Loucy (cell line): ENCODE data around the gene CTIF.

Source experiments
- H2AFZ ChIP-seq: fragments of 200-600 bp; sonication (generic); 2 replicates; pipeline ENCODE4 v1.6.0; 2016; ENCODE audit warnings: antibody characterized with exemption, mild to moderate bottlenecking, low read length, moderate library complexity
- H3F3A ChIP-seq: fragments of 200-600 bp; 2 replicates; pipeline ENCODE4 v1.6.0; 2016; ENCODE audit warnings: antibody characterized with exemption, low read depth, mild to moderate bottlenecking
- H3K27me3 ChIP-seq: fragments of 200-600 bp; sonication (generic); 2 replicates; pipeline ENCODE4 v1.6.1; 2014; ENCODE audit warnings: low read length, mild to moderate bottlenecking; ENCODE audit not compliant: insufficient read depth, poor library complexity, severe bottlenecking
- H3K36me3 ChIP-seq: fragments of 200-600 bp; sonication (generic); 2 replicates; pipeline ENCODE4 v1.6.1; 2016; ENCODE audit warnings: low read length; ENCODE audit not compliant: insufficient read depth
- H3K4me1 ChIP-seq: fragments of 200-600 bp; sonication (generic); 2 replicates; pipeline ENCODE4 v1.5.1; 2014; ENCODE audit warnings: low read length, mild to moderate bottlenecking; ENCODE audit not compliant: insufficient read depth, poor library complexity, severe bottlenecking
- H3K4me2 ChIP-seq: fragments of 200-600 bp; sonication (generic); 2 replicates; pipeline ENCODE4 v1.6.0; 2014; ENCODE audit warnings: antibody characterized with exemption, low read length, low read depth, mild to moderate bottlenecking; ENCODE audit not compliant: poor library complexity, severe bottlenecking
- H3K4me3 ChIP-seq: fragments of 200-600 bp; sonication (generic); 2 replicates; pipeline ENCODE4 v1.5.1; 2014; ENCODE audit warnings: low read length, mild to moderate bottlenecking, mixed read lengths; ENCODE audit not compliant: poor library complexity, severe bottlenecking
- H3K79me2 ChIP-seq: fragments of 200-600 bp; sonication (generic); 2 replicates; pipeline ENCODE4 v1.6.1; 2014; ENCODE audit warnings: low read length; ENCODE audit not compliant: insufficient read depth
- H3K9ac ChIP-seq: fragments of 200-600 bp; sonication (generic); 2 replicates; pipeline ENCODE4 v1.6.0; 2014; ENCODE audit warnings: mild to moderate bottlenecking, low read depth, low read length, moderate library complexity; ENCODE audit not compliant: poor library complexity, severe bottlenecking
- H3K9me2 ChIP-seq: fragments of 200-600 bp; sonication (generic); replicated peaks from 2 replicates; pipeline ENCODE4 v1.6.1; 2016; ENCODE audit warnings: low read depth, low read length, mixed read lengths
- H3K9me3 ChIP-seq: fragments of 200-600 bp; sonication (generic); 2 replicates; pipeline ENCODE4 v1.6.1; 2014; ENCODE audit warnings: mild to moderate bottlenecking, antibody characterized with exemption, low read length, low read depth; ENCODE audit not compliant: insufficient read depth
- H4K20me1 ChIP-seq: fragments of 200-600 bp; sonication (generic); 2 replicates; pipeline ENCODE4 v1.6.0; 2014; ENCODE audit warnings: antibody characterized with exemption, low read length, mild to moderate bottlenecking; ENCODE audit not compliant: insufficient read depth, poor library complexity, severe bottlenecking
- EZH2phosphoT487 ChIP-seq: fragments of 200-600 bp; IDR thresholded peaks from 2 replicates; pipeline ENCODE4 v1.6.1; 2018; ENCODE audit warnings: antibody characterized with exemption, mild to moderate bottlenecking, moderate library complexity, borderline replicate concordance
- TF ChIP-seq, protein P1 (sequence below): fragments of 200-600 bp; sonication (generic); conservative IDR thresholded peaks from 2 replicates; pipeline ENCODE4 v1.5.1; 2014; ENCODE audit warnings: mild to moderate bottlenecking, antibody characterized with exemption, low read length

Gene CTIF

DNA sequence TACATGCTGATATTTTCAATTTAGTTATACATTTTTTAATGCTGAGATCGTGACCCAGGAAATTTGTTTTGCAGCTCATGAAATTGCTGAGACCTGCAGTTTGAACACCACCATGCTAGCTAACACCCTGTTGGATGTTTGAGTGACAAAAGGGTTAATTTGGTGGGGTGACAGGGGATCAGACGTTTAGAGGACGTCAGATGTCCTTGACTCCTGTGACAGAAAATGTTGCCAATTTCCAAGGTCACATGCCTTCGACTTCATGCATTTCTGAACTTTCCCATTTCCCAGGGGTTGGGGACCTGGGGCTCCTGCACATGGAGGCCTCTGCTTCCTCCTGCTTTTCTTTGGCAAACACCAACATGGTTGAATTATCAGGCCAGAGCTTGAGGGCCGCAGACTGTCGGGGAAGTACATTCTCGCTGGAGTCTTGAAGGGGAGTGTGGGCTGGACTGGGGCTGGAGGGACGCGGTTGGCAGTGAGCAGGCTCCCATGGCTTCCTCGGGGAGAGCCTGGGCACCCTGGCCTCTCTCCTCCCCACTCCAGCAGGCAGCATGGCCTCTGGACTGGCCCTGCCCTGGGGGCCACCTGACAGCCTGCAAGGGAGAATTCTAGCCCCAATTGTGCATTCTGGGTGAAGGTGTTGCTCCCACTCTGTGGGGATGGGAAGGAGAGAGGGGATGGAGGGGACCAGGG, 73.1 kb downstream of the CTIF start:
- no peaks in the 10 kb centered on the region; the same call in 1 of the 2 replicates for H3K36me3 ChIP-seq
- H3K79me2 ChIP-seq = 0 out of 2 replicates have a peak, but pooled peaks cover 4% of the 10 kb centered on the region
- H2AFZ ChIP-seq = no peak overlapping the region
- H3K4me2 ChIP-seq = no peak overlapping the region
- H3K4me3 ChIP-seq = no peak overlapping the region
- no peaks in the 10 kb centered on the region for H3K9me2 ChIP-seq
- H3K27me3 ChIP-seq = no peaks in the 10 kb centered on the region
- no peaks in the 10 kb centered on the region for H3K4me1 ChIP-seq
- no peaks in the 10 kb centered on the region for H3K9me3 ChIP-seq
- H4K20me1 ChIP-seq = no peaks in the 10 kb centered on the region
- H3K9ac ChIP-seq = no peak overlapping the region
- no peak for TF ChIP-seq EZH2phosphoT487
- TF ChIP-seq, protein P1, sequence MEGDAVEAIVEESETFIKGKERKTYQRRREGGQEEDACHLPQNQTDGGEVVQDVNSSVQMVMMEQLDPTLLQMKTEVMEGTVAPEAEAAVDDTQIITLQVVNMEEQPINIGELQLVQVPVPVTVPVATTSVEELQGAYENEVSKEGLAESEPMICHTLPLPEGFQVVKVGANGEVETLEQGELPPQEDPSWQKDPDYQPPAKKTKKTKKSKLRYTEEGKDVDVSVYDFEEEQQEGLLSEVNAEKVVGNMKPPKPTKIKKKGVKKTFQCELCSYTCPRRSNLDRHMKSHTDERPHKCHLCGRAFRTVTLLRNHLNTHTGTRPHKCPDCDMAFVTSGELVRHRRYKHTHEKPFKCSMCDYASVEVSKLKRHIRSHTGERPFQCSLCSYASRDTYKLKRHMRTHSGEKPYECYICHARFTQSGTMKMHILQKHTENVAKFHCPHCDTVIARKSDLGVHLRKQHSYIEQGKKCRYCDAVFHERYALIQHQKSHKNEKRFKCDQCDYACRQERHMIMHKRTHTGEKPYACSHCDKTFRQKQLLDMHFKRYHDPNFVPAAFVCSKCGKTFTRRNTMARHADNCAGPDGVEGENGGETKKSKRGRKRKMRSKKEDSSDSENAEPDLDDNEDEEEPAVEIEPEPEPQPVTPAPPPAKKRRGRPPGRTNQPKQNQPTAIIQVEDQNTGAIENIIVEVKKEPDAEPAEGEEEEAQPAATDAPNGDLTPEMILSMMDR = no peak
- H3F3A ChIP-seq = no peaks in the 10 kb centered on the region

DNA sequence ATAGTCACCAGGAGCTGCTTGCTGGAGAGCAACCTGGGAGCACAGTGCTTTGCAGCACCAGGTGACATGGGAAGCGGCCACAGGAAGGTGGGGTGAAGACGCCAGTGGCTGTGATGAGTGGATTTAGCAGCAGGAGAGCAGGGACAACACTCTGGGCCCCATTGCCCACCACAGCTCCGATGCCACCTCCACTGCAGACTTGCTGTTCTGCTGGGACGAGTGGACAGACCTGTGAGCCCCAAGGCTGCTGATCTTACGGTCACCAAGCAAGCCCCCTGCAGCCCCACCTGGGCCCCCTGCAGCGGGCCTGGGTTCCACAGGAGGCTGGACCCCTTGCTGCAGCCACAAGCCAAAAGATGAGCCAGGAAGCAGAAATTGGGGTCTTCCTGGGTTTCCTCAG, 73.7 kb downstream of the CTIF start:
- no peaks in the 10 kb centered on the region for H3K9me3 ChIP-seq
- no peaks in the 10 kb centered on the region for H3K27me3 ChIP-seq
- no peaks in the 10 kb centered on the region for H3K4me1 ChIP-seq
- H3K4me2 ChIP-seq = no peak overlapping the region
- H3K9me2 ChIP-seq = no peaks in the 10 kb centered on the region
- H3F3A ChIP-seq = no peaks in the 10 kb centered on the region
- no peak overlapping the region for H3K4me3 ChIP-seq
- no peak overlapping the region for H3K9ac ChIP-seq
- H3K79me2 ChIP-seq = 0 out of 2 replicates have a peak, but pooled peaks cover 4% of the 10 kb centered on the region
- H2AFZ ChIP-seq = no peak overlapping the region
- TF ChIP-seq EZH2phosphoT487 = no peak
- TF ChIP-seq, protein P1 = no peak
- H4K20me1 ChIP-seq = no peaks in the 10 kb centered on the region
- no peaks in the 10 kb centered on the region; the same call in 1 of the 2 replicates for H3K36me3 ChIP-seq

DNA sequence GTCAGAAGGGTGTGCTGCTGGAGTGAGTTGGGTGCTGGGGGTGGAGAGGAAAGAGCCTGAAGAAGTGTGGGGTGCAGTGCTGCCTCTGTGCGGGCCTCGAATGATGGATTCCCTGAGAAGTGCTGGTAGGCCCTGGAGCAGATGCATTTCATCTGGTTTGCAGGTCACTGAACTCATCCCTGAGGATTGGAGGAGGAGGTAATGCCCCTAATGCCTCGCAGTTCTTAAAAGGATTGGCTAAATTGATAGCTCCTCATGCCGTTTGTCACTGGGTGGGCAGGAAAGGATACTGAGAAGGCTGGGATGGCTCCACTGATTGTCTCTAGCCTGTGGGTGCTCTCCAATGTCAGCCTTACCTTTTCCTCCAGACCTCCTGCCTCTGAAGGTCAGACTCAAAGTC, 74.1 kb downstream of the CTIF start:
- Histone ChIP-seq H4K20me1 (no peaks in the 10 kb centered on the region), H3K4me3 (no peak overlapping the region), H3K79me2 (0 out of 2 replicates have a peak, but pooled peaks cover 4% of the 10 kb centered on the region), H3K9me2 (no peaks in the 10 kb centered on the region), H3K4me1 (no peaks in the 10 kb centered on the region), H3K9ac (no peak overlapping the region), H3K36me3 (no peaks in the 10 kb centered on the region; the same call in 1 of the 2 replicates), H3K27me3 (no peaks in the 10 kb centered on the region), H3K9me3 (no peaks in the 10 kb centered on the region), H3K4me2 (no peak overlapping the region), H2AFZ (no peak overlapping the region), H3F3A (no peaks in the 10 kb centered on the region)
- TF ChIP-seq, protein P1 = no peak
- TF ChIP-seq EZH2phosphoT487 = no peak
